Right renal pelvis (tissue), 4 donors: ENCODE measurements around the gene LNPEP. TPM values are rescaled to one million over a fixed set of nuclear protein-coding genes. Genes with fewer than 3 reads are reported as not detected.
"Not testable (repeated sequence)": the region's sequence is repeated elsewhere in the genome, so short reads cannot be mapped to it uniquely, and the experiment has no call there.

Experiments
- DNase-seq, 4 donors: peaks; one replicate each; pipeline ENCODE4 v3.0.0-alpha.2; 2013; ENCODE audit warnings: low read depth in 4 of 4, low spot score in 3 of 4, missing footprints in 1 of 4
- polyA plus RNA-seq, 4 donors: library from polyadenylated mRNA; unstranded; fragments of 120-200 nt; gene quantifications; one replicate each; pipeline ENCODE4 v1.2.1, GENCODE V29; 2013; ENCODE audit not compliant: insufficient read length in 4 of 4

LNPEP gene
- polyA plus RNA-seq, 4 donors = 24.3 to 28.7 (median 26.3) TPM

- no peak for DNase-seq
Measured at GRCh38 chr5:96928931-96929708, 6.8 kb upstream of the LNPEP start.

DNA sequence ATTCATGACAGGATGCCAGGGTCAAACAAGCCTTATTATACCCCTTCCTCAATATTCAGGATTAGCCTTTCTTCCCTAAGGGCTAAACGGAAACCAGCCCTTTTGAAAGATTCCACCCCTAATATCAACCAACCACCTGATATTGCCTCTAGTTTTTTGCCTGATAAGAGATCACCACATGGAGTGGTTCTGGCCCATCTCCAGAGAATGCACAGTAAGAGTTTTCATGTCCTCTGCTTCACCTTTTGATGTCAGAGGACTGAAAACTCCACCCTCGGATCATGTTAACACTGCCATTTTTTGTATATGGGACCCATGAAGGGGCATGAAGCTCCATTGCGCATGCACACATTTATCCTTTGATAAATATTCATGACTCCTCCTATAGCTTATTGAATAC is 5.8 kb upstream of the LNPEP start:
- DNase-seq = no peak

DNA sequence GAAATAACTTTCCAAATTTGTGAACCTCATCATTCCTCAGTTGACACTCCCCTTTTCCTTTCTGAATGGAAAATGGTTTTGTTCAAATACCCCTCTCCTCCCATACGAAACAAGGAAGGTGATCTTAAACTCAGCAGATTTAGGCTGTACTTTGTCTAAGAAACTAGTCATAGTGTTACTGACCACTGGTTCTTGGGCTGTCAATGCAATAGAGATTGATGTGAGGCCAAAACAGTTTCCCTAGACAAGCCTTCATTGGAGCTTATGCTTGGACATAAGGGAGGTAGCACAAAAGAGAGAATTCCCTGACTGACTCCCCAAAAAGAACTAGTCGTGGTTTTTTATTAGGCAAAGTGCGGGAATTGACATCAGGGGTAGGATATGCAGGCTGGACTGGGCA is 5.3 kb upstream of the LNPEP start:
- DNase-seq = no peak

DNA sequence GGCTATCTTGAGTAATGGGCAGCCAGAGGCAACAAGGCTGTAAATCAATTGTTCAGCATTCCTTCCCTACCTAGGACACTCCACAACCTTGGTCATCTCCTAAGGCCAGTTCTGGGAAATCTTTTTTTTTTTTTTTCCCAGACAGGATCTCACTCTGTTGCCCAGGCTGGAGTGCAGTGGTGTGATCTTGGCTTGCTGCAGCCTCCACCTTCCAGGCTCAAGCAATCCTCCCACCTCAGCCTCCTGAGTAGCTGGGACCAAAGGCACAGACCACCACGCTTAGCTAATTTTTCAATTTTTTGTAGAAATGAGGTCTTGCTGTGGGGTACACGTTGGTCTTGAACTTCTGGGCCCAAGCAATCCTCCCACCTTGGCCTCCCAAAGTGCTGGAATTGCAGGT is 4.8 kb upstream of the LNPEP start:
- DNase-seq = not testable (repeated sequence)

DNA sequence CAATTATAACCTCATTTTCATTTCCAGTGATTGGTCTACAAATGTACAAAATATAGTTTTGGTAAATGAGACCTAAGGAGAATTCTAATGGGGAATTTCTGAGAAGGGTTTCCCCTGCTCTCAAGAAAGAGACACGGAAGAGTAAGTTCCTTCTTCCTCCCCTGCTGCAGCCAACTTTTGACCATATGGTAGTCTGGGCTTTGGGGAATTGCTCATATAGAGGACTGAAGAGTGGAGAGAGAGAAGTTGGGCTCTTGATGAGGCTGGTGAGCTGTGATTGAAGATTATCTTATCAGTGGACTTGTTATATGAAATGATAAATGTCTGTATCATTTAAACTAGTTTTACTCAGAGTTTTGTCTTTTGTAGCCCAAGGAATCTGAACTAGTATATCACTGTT is 4.3 kb upstream of the LNPEP start:
- DNase-seq = no peak

GRCh38 chr5:96932026-96932425 is 3.9 kb upstream of the LNPEP start:
- no peak for DNase-seq

DNA sequence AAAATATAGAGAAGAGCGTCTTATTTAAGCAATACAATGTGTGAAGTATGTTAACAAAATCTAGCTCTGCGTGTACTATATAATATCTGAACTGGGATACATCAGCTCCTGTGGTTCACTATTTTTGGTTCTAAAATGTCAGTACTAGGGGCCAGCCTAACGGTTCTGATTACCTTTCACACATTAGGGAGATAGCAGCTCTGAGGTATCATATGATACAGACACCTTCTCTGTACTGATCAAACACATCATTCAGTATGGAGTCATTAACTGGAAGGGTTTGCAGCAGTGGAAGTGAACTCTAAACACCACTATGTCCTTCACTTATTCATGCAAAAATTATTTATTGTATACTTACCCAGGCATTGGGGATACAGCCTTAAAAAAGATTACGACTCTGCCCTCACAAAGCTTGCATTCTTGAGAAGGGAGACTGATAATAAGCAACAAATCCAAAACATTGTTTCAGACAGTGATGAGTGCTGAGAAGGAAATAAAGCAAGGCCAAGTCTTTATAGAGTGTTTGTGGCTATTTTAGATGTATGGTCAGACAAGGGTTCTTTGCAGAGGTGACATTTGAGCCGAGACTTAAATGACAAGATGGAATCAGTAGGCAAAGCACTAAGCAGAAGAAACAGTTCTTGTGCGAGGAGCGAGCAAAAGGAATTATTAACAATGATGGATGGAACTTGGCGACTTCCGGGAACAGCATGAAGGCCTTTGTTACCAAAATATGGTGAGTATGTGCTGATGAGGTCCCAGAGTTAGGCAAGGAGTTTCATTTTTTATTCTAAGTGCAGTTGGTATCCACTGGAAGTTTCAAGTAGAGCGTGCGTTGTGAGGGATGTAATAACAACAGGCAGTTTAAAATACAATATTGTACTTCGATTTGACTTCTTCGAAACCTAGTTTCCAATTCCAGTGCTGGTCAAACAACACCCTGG is 1.8 kb upstream of the LNPEP start:
- DNase-seq = peak in 1 of 4 donors; percentile 33

DNA sequence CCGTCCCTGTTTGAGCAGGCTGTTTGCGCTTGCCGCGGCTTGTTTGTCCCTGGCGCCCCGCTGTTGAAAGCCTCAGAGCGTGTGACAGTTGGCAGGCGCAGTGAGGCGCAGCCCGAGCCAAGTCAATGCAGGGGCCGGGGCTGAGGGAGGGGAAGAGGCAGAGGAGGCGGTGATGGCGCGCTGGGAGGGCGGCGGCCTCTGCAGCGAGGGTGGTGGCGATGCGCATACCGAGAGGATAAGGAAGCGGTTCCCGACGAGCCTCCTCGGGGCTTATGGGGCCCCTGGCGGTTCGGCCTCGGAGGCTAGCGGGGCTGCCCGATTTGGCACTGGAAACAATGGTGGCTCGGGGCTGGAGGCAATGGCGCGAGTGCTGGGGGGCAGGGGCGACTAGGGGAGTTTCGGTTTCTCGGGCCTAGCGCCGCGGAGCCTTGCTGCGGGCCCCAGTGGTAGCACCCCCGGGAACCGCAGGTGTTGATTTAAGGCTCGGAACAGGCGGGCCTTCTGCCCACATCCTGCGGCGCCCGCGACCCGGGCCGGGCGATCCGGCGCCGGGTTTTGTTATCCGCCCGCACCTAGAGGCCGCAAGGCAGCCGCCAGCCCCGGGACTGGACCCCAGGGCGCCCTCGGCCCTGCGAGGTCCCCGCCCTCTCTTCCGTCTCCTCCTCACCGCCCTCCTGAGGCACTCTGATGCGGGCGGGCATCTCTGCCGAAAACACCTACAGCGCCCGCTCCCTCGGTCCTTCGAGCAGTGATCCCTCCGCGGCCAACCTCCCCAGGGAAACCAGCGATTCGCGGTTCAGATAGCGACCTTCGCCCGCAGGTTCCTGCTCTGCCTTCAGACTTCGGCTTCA is 947 bp upstream of the LNPEP start:
- DNase-seq = peak; percentile 80 to 85 (median 83)

GRCh38 chr5:96936431-96937320 is 796 bp downstream of the LNPEP start:
- peak; percentile 5 to 26 (median 20) for DNase-seq

GRCh38 chr5:96940586-96940985 is 4.7 kb downstream of the LNPEP start:
- DNase-seq = no peak

- no peak for DNase-seq
Measured at GRCh38 chr5:96941140-96941539, 5.3 kb downstream of the LNPEP start.

DNA sequence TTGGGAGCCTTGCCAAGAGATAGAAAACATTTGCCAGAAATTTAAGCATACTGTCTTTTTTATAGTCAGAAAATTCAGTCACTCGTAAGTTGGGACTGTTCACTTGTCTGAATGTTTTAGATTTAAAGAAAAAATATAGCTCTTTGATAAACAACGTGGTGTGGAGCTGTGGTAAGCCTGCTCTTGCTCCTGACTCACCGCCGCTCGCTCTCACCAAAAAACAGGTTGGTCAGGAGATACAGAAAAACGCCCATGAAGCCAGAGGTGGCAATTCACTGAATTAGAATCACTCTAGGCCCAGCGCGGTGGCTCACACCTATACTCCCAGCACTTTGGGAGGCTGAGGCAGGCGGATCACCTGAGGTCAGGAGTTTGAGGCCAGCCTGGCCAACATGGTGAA is 6.2 kb downstream of the LNPEP start:
- DNase-seq = no peak

- no peak for DNase-seq
Measured at GRCh38 chr5:96942911-96943310, 7.0 kb downstream of the LNPEP start.

GRCh38 chr5:96943799-96944198 is 7.9 kb downstream of the LNPEP start:
- DNase-seq = no peak

- DNase-seq = no peak
Measured at GRCh38 chr5:96945144-96945897, 9.4 kb downstream of the LNPEP start.

- DNase-seq = no peak
Measured at GRCh38 chr5:96946381-96946780, 10.5 kb downstream of the LNPEP start.

- no peak for DNase-seq
Measured at GRCh38 chr5:96952118-96952750, 16.4 kb downstream of the LNPEP start.

DNA sequence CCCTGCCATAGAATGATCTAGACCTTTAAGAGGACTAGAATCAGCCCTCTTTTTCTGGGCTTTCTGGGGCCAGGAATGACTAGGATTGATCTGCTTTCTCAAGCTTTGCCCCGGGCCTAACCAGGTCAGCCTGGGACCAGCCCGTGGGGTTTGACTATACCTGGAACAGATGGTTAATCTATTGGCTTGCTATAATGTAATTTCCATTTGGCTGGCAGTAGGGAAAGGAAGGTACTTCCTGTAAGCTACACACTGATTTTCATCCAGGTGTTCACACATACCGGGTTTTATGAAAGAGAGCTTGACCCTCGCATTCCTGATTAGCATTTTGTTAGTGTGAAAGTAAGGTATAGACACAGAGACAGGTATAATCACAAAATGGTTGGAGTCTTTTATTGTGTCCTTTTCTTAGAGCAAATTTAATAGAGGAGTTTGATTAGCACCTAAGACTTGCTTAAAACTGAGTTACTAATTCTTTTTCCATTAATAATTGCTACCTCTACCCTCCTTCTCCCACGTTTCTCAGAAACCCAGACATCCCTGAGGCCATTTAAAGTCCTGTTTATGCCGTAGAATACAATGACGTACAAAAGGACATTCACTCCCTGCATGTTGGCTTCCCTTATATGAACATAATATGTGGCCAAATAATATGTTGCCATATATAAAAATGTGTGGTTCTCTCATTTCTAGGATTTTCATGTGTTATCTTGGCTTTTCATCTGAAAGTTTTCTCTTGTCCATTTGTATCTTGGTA is 17.3 kb downstream of the LNPEP start:
- no peak for DNase-seq
